UCSD-AML1 (cell line): ENCODE data around the gene SCN4A.
"Not testable (repeated sequence)": the region's sequence is repeated elsewhere in the genome, so short reads cannot be mapped to it uniquely, and the experiment has no call there.

Source experiments
- DNase-seq: peaks from one replicate; lab custom pipeline; 2025; ENCODE audit not compliant: unreplicated experiment; lab: John Stamatoyannopoulos, UW

SCN4A gene

GRCh38 chr17:63972796-63973195 lies at the start of gene SCN4A:
SCN4A (minus strand) TSS chr17:63972918; CDS start chr17:63972841, 77 bp downstream.
- no peak for DNase-seq

- DNase-seq, result peak; percentile 83
Observed at GRCh38 chr17:64020056-64020766, 47.5 kb upstream of the SCN4A start, which contains the start of gene ICAM2. ICAM2 (minus strand) TSS chr17:64020633; CDS start chr17:64006691, 13,942 bp downstream.

- DNase-seq, result not testable (repeated sequence)
Observed at GRCh38 chr17:64019551-64019961, 46.8 kb upstream of the SCN4A start.

- no peak for DNase-seq
Observed at GRCh38 chr17:64017381-64017980, 44.8 kb upstream of the SCN4A start.

GRCh38 chr17:64016974-64017373 lies 44.3 kb upstream of the SCN4A start:
- DNase-seq, result no peak

GRCh38 chr17:64016231-64016784 lies 43.6 kb upstream of the SCN4A start:
- no peak for DNase-seq

GRCh38 chr17:64015447-64015846 lies 42.7 kb upstream of the SCN4A start:
- no peak for DNase-seq

- DNase-seq, result no peak
Observed at GRCh38 chr17:64009571-64010402, 37.1 kb upstream of the SCN4A start.

- DNase-seq, result no peak
Observed at GRCh38 chr17:64008830-64009229, 36.1 kb upstream of the SCN4A start.

GRCh38 chr17:64008346-64008745 lies 35.6 kb upstream of the SCN4A start:
- DNase-seq, result no peak

- no peak for DNase-seq
Observed at GRCh38 chr17:64007838-64008282, 35.1 kb upstream of the SCN4A start.

GRCh38 chr17:64007089-64007837 lies 34.5 kb upstream of the SCN4A start:
- DNase-seq, result not testable (repeated sequence)

GRCh38 chr17:64006361-64007088 lies 33.8 kb upstream of the SCN4A start:
- peak; percentile 88 for DNase-seq

- DNase-seq, result peak; percentile 57
Observed at GRCh38 chr17:64005734-64006167, 33.0 kb upstream of the SCN4A start.

- DNase-seq, result no peak
Observed at GRCh38 chr17:64004903-64005733, 32.4 kb upstream of the SCN4A start.

- DNase-seq, result no peak
Observed at GRCh38 chr17:64004218-64004770, 31.6 kb upstream of the SCN4A start.

- no peak for DNase-seq
Observed at GRCh38 chr17:64003526-64004121, 30.9 kb upstream of the SCN4A start.
